ENCODE measurements around the gene CD82.

DNA sequence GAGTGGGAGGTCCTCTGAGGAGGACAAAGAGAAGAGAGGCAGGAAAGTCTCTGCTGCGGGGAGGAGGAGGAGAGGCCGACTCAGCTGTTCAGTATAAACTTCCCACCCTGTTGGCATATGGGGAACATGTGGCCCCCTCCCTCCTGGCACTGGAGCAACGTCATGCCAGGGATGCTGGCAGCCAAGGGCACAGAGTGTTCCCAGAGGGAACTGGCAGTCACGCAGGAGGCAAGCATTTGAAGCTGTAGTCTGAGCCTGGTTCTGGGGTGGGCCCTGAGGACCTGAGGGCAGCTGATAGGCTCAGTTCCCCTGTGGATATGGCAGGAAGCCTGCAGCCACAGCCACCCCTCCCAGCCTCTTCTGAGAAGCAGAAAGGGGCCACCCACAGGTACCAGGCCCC, 94.2 kb downstream of the CD82 start:
- TF ChIP-seq CTCF (IDR thresholded peaks at IDR 0.05), result no peak
- no peak for TF ChIP-seq POLR2A (IDR thresholded peaks at IDR 0.05)
